HS-27A (cell line): ENCODE results near the gene PLEKHG3.

Experiments
- DNase-seq: peaks from one replicate; pipeline ENCODE4 v3.0.0-alpha.2; 2012; ENCODE audit warnings: low read depth, missing footprints

The PLEKHG3 gene

DNA sequence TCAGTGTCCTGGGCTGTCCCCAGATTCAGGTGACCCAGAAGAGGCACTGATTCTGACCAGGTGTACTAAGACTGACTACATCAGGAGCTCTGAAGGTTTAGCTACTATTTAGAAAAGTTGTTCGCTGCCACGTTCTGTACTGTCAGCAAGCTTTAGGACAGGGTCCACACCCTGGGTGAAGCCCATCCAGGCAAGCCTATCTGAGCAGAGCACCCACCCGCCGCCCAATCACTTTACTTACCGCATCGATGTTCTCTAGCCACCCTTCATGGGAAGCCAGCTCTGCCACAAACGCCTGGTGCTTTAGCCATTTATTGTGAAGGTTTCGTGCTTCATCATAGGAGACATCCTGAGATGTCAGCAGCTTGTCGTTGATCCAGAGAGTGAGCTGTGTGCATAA, 79.8 kb downstream of the PLEKHG3 start:
- no peak for DNase-seq

DNA sequence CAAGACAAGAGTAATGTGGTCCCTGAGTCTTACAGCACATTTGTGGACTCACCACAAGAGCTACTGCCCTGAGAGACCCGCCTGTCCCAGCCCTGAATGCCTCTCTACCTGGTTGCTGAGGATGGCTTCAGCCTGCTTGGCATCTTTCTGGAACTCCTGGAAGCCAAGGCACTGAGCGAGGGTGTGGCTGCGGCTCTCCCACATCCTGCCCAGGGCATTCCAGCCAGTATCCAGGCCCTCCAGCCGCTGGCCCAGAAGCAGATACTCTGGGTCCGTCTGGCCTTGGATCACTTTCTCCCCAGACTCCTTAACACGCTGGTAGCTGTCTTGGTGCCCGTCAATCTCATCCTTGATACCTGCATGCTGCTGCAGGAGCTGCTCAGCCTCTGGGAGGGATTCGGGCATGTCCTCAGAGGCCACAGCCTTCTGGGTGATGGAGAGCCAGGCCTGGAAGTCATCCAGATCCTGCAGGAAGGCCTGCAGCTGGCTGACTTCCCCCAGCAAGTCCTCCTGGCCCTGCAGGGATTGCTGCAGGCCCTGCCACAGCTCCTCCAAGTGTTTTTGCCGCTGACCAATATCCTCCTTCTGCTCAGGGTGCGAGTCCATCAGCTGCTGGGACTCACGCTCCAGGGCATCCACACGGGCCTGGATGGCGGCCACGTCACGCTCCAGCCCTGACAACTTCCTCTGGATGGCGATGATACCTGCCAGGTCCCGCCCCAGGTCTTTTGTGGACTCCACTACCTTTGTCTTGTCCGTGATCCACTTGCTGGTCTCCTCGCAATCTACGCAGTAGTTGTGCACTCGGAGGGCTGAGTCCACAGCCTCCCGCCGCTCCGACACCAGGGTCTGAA, 82.3 kb downstream of the PLEKHG3 start:
- DNase-seq = no peak

DNA sequence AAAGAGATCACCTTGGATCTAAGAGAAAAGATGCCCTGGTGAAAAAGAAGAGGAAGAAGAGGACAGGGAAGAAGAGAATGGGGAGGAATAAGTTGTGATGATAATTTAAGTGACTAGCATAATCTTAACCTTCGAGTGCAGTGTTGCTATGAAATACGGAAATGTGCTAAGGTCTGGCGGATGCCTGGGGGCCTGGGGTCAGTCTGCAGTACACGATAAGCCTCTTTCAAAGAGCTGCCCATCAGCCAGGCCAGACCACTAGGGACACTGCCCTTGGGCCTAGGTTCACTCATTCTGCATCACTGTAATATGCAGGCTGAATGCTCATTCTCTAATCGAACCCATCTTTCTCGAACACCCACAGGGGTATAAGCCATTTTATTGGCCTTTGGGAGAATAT, 83.4 kb downstream of the PLEKHG3 start:
- DNase-seq = no peak

DNA sequence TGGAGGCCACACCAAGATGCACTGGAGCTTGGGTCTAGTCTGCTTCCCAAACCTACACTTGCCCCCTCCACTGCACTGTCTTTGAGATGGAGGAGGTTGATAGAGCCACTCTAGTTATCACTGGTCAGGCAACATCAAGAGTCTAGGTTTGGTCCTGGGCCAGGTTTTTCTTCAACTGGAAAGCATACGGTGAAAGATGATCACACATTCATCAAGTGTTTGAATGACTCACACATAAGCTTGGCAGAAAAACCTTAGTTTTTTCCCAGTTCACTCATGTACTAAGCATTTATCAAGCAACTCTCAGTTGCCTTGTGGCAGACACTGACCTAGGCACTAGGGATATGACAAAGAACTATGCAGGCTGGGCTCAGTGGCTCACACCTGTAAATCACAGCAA, 84.5 kb downstream of the PLEKHG3 start:
- DNase-seq = peak; percentile 64

DNA sequence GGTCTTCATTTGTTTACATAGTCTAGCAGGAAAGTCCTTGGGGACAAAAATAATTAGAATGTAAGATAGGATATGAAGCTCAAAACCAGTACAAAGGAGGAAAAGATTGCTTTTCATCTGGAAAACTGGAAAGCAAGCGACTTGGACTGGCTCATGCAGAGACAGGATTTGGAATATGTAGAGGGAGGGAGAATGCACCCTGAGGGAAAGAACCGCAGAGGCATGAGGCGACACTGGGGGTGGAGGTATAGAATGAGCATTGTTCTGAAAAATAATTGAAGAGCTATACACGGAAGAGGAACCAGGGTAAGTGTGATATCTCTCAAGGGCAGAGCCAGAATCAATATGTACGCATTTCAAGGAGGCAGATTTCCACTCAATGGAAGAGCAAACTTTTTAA, 85.5 kb downstream of the PLEKHG3 start:
- DNase-seq = no peak

DNA sequence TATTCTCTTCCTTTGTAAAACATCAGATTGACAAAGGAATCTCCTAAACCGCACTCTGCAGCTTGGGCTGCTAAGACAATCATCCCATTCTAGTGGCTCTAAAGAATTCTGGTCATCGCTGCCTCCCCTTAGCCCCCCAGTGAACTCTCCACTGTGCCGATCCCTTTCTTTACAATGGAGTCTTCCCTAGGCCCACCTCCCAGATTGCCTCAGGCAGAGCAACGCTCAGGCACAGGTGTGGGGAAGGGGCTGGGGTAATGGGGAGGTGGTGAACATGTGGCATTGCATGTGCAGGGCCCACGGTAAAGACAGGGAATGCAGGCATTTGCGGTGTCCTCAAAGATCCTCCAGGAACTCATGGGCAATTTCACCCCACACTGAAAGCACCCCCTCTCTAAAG, 86.3 kb downstream of the PLEKHG3 start:
- DNase-seq = no peak

DNA sequence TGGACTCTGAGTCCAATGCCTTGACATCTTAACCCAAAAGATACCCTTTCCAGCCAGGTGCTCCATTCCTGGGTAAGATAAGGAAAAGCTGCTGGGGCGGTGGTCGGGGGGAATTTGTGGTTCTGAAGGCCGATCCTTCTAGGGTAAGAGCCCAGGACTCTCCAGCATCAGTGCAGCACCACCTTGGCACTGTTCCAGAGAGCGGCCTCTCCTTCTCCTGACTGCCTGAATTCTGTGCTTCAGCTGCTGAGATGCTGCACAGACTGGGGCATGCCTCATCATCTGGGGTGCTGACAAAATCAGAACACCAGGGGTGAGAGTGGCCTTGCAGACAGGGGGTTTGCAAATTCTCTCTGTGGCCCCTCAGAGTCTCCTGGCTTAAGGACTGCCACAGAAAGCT, 88.0 kb downstream of the PLEKHG3 start:
- no peak for DNase-seq

DNA sequence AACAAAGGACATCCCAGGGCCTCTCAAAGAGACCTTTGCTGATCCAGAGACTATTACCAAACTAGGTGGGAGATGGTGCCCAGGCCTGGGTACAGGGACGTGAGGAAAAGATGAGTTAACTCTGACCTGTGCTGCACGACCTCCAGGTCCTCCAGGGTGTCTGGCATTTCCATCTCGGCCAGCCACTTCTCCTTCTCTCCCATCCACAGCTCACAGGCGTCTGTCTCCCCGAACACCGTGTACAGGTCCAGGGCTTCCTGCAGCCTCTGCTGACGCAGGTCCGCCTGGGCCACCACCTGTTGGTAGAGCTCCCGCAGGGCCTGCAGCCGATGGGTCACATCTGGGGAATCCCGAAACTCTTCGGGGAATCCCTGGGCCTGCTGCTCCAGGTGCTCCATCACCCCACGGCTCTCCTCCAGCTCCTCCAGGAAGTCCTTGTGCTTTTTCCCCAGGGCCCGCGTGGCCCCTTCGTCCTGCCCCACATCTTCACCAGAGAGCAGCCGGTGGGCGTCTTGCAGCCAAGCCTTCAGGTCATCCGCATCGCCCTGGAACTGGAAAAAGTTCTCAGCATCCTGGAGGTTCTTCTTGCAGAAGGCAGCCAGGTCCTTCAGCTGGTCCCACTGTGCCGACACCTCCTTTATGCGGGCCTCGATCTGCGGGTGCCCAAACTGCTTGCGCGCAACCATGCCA, 88.8 kb downstream of the PLEKHG3 start:
- DNase-seq = no peak

DNA sequence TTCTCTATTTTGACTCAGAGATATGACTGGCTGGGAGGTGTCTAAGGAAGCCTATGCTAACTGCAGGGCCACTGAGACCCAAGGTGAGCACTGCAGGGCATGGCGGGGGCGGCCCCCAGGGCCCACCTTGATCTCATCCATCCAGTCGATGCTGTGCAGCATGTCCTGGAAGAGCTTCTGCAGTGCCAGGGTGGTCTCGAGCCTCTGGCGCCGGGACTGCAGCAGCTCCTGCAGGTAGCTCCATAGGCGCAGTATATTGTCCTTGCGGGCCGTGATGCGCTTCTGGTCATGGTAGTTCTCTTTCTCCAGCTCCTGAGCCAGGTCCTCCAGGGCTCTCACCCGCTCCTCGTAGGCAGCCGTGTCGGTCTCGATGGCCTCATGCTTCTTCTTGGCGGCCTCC, 91.0 kb downstream of the PLEKHG3 start:
- no peak for DNase-seq

DNA sequence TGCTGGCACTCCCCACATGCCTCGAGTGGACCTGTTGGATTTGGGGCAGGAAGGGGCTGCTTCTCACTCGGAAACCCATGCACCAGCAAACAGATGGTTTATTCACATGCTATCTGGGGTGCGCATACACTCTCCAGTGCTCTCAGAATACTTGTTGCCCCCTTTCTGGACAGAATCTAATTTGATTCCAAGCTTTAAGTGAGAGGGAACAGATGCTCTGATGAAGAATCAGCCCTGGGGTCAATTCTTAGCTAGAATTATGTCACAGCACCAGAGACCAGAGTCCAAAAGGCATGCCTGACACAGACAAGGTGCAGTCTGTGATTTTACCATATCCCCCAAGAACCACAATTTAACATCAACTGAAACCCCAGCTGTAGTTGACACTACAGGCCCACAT, 91.7 kb downstream of the PLEKHG3 start:
- no peak for DNase-seq

DNA sequence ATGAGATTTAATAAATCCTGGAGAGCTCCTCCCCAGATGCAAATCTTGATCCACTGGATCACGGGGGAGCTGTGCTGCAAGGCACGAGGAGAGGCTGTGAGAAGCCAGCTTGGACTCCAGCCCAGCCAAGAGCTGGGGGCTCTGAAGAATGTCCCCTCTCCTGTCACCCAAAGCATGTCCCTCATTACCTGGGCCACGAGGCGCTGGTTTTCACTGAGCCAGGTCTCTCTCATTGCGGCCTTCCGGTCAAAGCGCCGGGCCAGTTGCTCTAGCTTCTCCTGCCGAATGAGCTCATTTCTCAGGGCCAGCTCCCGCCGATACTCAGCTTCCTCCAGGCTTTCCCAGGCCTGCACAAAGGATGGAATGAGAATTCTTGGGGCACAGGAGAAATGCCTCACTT, 92.1 kb downstream of the PLEKHG3 start:
- no peak for DNase-seq

DNA sequence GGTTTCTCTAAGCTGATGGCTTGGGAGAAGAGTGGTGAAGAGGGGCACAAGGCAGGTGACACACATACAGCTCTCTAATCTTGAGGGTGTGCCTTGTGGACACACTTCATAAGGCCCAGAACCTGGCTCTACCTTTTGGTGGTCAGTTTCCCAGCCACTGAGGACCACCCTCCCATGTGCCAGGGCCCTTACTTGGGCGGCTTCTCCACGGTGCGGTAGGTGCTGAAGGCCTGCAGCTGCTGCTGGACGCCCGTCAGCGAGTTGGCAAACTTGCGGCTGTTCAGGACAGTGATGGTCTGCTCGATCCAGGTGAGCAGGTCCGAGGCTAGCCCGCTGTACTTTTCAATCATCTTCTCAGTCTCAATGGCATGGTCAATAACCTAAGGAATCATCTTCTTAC, 95.3 kb downstream of the PLEKHG3 start:
- DNase-seq = no peak
